Measurements from ENCODE around the gene RDH5. TPM values are rescaled to one million over a fixed set of nuclear protein-coding genes. Genes with fewer than 3 reads are reported as not detected.

The RDH5 gene
- total and polyA plus RNA-seq, 2 of the 4 experiments (the other 2 are of a cell fraction): 7.3 to 18.8 TPM

DNA sequence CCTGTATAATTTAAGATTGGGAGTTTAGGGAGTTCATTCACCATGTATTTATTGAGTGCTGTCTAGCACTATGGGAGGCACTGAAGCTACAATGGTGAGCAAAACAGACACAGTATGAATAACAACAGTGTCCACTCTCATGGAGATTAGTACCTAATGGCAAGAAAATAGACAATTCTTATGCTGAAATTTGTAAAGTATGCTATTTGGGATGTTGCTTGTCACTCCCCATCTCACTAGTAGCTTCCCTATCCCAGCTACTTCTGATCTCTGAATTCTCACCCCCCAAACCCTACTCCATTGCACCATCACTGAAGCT is 26.7 kb downstream of the RDH5 start:
- Histone ChIP-seq H3K56ac (ENCODE audit: extremely low read depth, insufficient read depth, low read length) (no peak overlapping the region), H3K4me1 (ENCODE audit: control insufficient read depth, insufficient read depth, low read length) (peaks cover 15% of the 10 kb centered on the region), H3K23ac (ENCODE audit: low read depth, low read length) (no peak overlapping the region), H3K36me3 (ENCODE audit: control insufficient read depth, insufficient read depth, low read length) (peaks cover 23% of the 10 kb centered on the region), H2AK9ac (replicated peaks; ENCODE audit: low read depth, low read length, poor library complexity) (no peak overlapping the region), H2BK120ac (ENCODE audit: low read depth, low read length) (no peak overlapping the region), H3K9me1 (ENCODE audit: insufficient read depth, low read length) (peaks cover 14% of the 10 kb centered on the region), H2BK20ac (ENCODE audit: low read depth, low read length) (no peak overlapping the region), H2AFZ (replicated peaks; ENCODE audit: low read length, poor library complexity) (no peak overlapping the region), H3K79me1 (ENCODE audit: low read depth in 1 of 2, low read length in 2 of 2) (peaks cover 2 to 37% of the 10 kb centered on the region in 2 experiments; a peak in 3 of 4 replicates), H2AK5ac (ENCODE audit: low read depth, low read length) (no peak overlapping the region), H3K4ac (ENCODE audit: low read depth, low read length) (no peak overlapping the region), H3K27ac (ENCODE audit: insufficient read depth, low read length) (no peak overlapping the region), H4K20me1 (ENCODE audit: insufficient read depth, low read length) (peaks cover 7% of the 10 kb centered on the region), H2BK15ac (ENCODE audit: low read depth, low read length) (no peak overlapping the region), H3K9ac (ENCODE audit: low read depth, low read length) (no peak overlapping the region), H4K8ac (ENCODE audit: low read depth in 2 of 2, low read length in 2 of 2) (no peak overlapping the region), H4K5ac (ENCODE audit: low read depth, low read length) (no peak overlapping the region), H3K27me3 (ENCODE audit: control insufficient read depth, insufficient read depth, low read length) (no peaks in the 10 kb centered on the region), H3K4me3 (ENCODE audit: insufficient read depth, low read depth, low read length) (no peak overlapping the region), H2BK5ac (ENCODE audit: low read depth, low read length, poor library complexity, severe bottlenecking) (no peak overlapping the region), H3K18ac (ENCODE audit: low read depth, low read length) (no peak overlapping the region), H3K4me2 (ENCODE audit: low read depth, low read length) (no peak overlapping the region), H4K91ac (ENCODE audit: insufficient read depth, low read depth, low read length) (no peak overlapping the region), H3K9me3 (ENCODE audit: control insufficient read depth, insufficient read depth, low read length) (no peaks in the 10 kb centered on the region), H3K14ac (replicated peaks; ENCODE audit: low read depth, low read length) (no peak overlapping the region)
- TF ChIP-seq POLR2A (IDR thresholded peaks at IDR 0.05; ENCODE audit: low read depth, low read length) (no peak), NFE2L2 (IDR thresholded peaks at IDR 0.05; ENCODE audit: low read depth, low read length) (no peak), RFX5 (IDR thresholded peaks at IDR 0.05; ENCODE audit: low read depth, low read length) (no peak), RCOR1 (IDR thresholded peaks at IDR 0.05; ENCODE audit: insufficient replicate concordance, low read length) (no peak), RAD21 (IDR thresholded peaks at IDR 0.05; ENCODE audit: low read length) (no peak), CEBPB (IDR thresholded peaks at IDR 0.05; ENCODE audit: low read depth, low read length) (no peak), USF2 (IDR thresholded peaks at IDR 0.05; ENCODE audit: low read depth, low read length) (no peak), MAFK (IDR thresholded peaks at IDR 0.05; ENCODE audit: low read depth, low read length) (no peak), CHD1 (IDR thresholded peaks at IDR 0.05; ENCODE audit: low read depth, low read length) (no peak), SMC3 (IDR thresholded peaks at IDR 0.05; ENCODE audit: low read depth, low read length) (no peak), BHLHE40 (IDR thresholded peaks at IDR 0.05; ENCODE audit: low read depth, low read length) (no peak), CTCF (conservative IDR thresholded peaks at IDR 0.05; ENCODE audit: low read depth, low read length) (no peak), MXI1 (IDR thresholded peaks at IDR 0.05; ENCODE audit: borderline replicate concordance, low read depth, low read length) (no peak), FOS (IDR thresholded peaks at IDR 0.05; ENCODE audit: low read depth, low read length) (no peak), MAZ (IDR thresholded peaks at IDR 0.05; ENCODE audit: borderline replicate concordance, low read depth, low read length) (no peak)
- TF ChIP-seq, protein P1, sequence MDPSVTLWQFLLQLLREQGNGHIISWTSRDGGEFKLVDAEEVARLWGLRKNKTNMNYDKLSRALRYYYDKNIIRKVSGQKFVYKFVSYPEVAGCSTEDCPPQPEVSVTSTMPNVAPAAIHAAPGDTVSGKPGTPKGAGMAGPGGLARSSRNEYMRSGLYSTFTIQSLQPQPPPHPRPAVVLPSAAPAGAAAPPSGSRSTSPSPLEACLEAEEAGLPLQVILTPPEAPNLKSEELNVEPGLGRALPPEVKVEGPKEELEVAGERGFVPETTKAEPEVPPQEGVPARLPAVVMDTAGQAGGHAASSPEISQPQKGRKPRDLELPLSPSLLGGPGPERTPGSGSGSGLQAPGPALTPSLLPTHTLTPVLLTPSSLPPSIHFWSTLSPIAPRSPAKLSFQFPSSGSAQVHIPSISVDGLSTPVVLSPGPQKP (IDR thresholded peaks at IDR 0.05; ENCODE audit: borderline replicate concordance, low read depth, low read length): no peak
- in situ Hi-C loops (cut with MboI; ENCODE audit: low sequenced_read_pairs): no loop called here
- ChIA-PET POLR2A (ENCODE audit: unreplicated experiment) (no interaction called here), CTCF (no interaction called here)
- dilution Hi-C loops (cut with HindIII; ENCODE audit: low sequenced_read_pairs, unreplicated experiment): no loop called here
- intact Hi-C loops (cut with micrococcal nuclease): no loop called here
- ATAC-seq (ENCODE audit: low read depth) (no peak), DNase-seq (no peak)
- no TSS peak for BruUV-seq (replicated peaks)
